ENCODE results near the gene SLC26A2. TPM values are rescaled to one million over a fixed set of nuclear protein-coding genes. Genes with fewer than 3 reads are reported as not detected.
"Not testable (repeated sequence)": the region's sequence is repeated elsewhere in the genome, so short reads cannot be mapped to it uniquely, and the experiment has no call there.

The SLC26A2 gene
- total RNA-seq, 1 donor: 20.2 TPM

- DNase-seq (ENCODE audit: low read depth): no peak
- no peak for TF ChIP-seq CTCF (IDR thresholded peaks at IDR 0.05; ENCODE audit: insufficient read depth, low read length)
- no peak overlapping the region for H3K4me3 ChIP-seq (ENCODE audit: low read depth, low read length)
Observed at GRCh38 chr5:149941795-149942194, 18.8 kb upstream of the SLC26A2 start.

- no peak for TF ChIP-seq CTCF (IDR thresholded peaks at IDR 0.05; ENCODE audit: insufficient read depth, low read length)
- H3K4me3 ChIP-seq (ENCODE audit: low read depth, low read length): no peak overlapping the region
- DNase-seq (ENCODE audit: low read depth): no peak
Observed at GRCh38 chr5:149942199-149942598, 18.4 kb upstream of the SLC26A2 start.

- not testable (repeated sequence) for H3K4me3 ChIP-seq (ENCODE audit: low read depth, low read length); DNase-seq (ENCODE audit: low read depth)
Observed at GRCh38 chr5:149942741-149943169, 17.8 kb upstream of the SLC26A2 start.

GRCh38 chr5:149943177-149943949, 17.2 kb upstream of the SLC26A2 start:
- DNase-seq (ENCODE audit: low read depth); H3K4me3 ChIP-seq (ENCODE audit: low read depth, low read length): not testable (repeated sequence)

GRCh38 chr5:149944666-149945065, 15.9 kb upstream of the SLC26A2 start, which contains the start of gene PDE6A:
Gene PDE6A, minus strand, starts transcription at chr5:149944793. Its CDS starts 120 bp downstream, at chr5:149944673.
- no peak for TF ChIP-seq CTCF (IDR thresholded peaks at IDR 0.05; ENCODE audit: insufficient read depth, low read length)
- H3K4me3 ChIP-seq (ENCODE audit: low read depth, low read length): no peak within 1 kb of the TSS
- DNase-seq (ENCODE audit: low read depth): no peak

GRCh38 chr5:149946118-149946517, 14.4 kb upstream of the SLC26A2 start:
- no peak for DNase-seq (ENCODE audit: low read depth)
- TF ChIP-seq CTCF (IDR thresholded peaks at IDR 0.05; ENCODE audit: insufficient read depth, low read length): no peak
- no peak overlapping the region for H3K4me3 ChIP-seq (ENCODE audit: low read depth, low read length)

- H3K4me3 ChIP-seq (ENCODE audit: low read depth, low read length): no peak overlapping the region
- DNase-seq (ENCODE audit: low read depth): no peak
- TF ChIP-seq CTCF (IDR thresholded peaks at IDR 0.05; ENCODE audit: insufficient read depth, low read length): no peak
Observed at GRCh38 chr5:149948993-149949392, 11.6 kb upstream of the SLC26A2 start.

Data from fibroblast of the aortic adventitia (primary cell).